Measurements from ENCODE around the gene ZMYM5. TPM values are rescaled to one million over a fixed set of nuclear protein-coding genes. Genes with fewer than 3 reads are reported as not detected.

Gene ZMYM5
- total and polyA plus RNA-seq, 2 of the 4 experiments (the other 2 are of a cell fraction), result 7.0 to 10.2 TPM

DNA sequence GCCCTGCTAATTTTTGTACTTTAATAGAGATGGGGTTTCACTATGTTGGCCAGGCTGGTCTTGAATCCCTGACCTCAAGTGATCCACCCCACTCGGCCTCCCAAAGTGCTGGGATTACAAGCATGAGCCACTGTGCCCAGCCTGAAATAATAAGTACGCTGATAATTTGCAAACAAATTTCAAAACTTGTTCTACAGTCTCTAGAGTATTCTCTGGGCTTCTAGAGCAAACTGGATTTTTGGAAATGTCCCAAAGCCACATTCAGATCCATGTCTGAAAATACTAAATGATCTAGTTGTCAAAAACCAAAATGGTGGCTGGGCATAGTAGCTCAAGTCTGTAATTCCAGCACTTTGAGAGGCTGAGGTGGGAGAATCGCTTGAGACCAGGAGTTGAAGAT, 40.8 kb downstream of the ZMYM5 start:
- H2BK5ac ChIP-seq (ENCODE audit: low read depth, low read length, poor library complexity, severe bottlenecking), result no peak overlapping the region
- CTCF ChIA-PET, result no interaction called here
- ATAC-seq (ENCODE audit: low read depth), result no peak

More for the DNA sequence above, 40.8 kb downstream of the ZMYM5 start:
- DNase-seq, result no peak
- peaks cover 1% of the 10 kb centered on the region; the same call in 1 of the 2 replicates for H3K9me1 ChIP-seq (ENCODE audit: insufficient read depth, low read length)
- no TSS peak for BruUV-seq (replicated peaks)
- no peak overlapping the region for H4K5ac ChIP-seq (ENCODE audit: low read depth, low read length)
- H3K79me1 ChIP-seq (ENCODE audit: low read depth in 1 of 2, low read length in 2 of 2), result peaks cover 2 to 6% of the 10 kb centered on the region in 2 experiments
- no peak overlapping the region for H3K9ac ChIP-seq (ENCODE audit: low read depth, low read length)
- peaks cover 18% of the 10 kb centered on the region for H3K36me3 ChIP-seq (ENCODE audit: control insufficient read depth, insufficient read depth, low read length)
- H4K8ac ChIP-seq (ENCODE audit: low read depth in 2 of 2, low read length in 2 of 2), result no peak overlapping the region
- intact Hi-C loops (cut with micrococcal nuclease), result no loop called here
- no peak overlapping the region for H3K23ac ChIP-seq (ENCODE audit: low read depth, low read length)
- POLR2A ChIA-PET (ENCODE audit: unreplicated experiment), result no interaction called here
- TF ChIP-seq, protein P1, sequence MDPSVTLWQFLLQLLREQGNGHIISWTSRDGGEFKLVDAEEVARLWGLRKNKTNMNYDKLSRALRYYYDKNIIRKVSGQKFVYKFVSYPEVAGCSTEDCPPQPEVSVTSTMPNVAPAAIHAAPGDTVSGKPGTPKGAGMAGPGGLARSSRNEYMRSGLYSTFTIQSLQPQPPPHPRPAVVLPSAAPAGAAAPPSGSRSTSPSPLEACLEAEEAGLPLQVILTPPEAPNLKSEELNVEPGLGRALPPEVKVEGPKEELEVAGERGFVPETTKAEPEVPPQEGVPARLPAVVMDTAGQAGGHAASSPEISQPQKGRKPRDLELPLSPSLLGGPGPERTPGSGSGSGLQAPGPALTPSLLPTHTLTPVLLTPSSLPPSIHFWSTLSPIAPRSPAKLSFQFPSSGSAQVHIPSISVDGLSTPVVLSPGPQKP (IDR thresholded peaks at IDR 0.05; ENCODE audit: borderline replicate concordance, low read depth, low read length), result no peak
- no peak for TF ChIP-seq CEBPB (IDR thresholded peaks at IDR 0.05; ENCODE audit: low read depth, low read length)
- no peak for TF ChIP-seq RFX5 (IDR thresholded peaks at IDR 0.05; ENCODE audit: low read depth, low read length)
- TF ChIP-seq, protein P2, sequence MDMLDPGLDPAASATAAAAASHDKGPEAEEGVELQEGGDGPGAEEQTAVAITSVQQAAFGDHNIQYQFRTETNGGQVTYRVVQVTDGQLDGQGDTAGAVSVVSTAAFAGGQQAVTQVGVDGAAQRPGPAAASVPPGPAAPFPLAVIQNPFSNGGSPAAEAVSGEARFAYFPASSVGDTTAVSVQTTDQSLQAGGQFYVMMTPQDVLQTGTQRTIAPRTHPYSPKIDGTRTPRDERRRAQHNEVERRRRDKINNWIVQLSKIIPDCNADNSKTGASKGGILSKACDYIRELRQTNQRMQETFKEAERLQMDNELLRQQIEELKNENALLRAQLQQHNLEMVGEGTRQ (IDR thresholded peaks at IDR 0.05; ENCODE audit: low read depth, low read length), result no peak
- TF ChIP-seq RAD21 (IDR thresholded peaks at IDR 0.05; ENCODE audit: low read length), result no peak
- no peak for TF ChIP-seq CHD1 (IDR thresholded peaks at IDR 0.05; ENCODE audit: low read depth, low read length)
- no peak for TF ChIP-seq MAZ (IDR thresholded peaks at IDR 0.05; ENCODE audit: borderline replicate concordance, low read depth, low read length)
- TF ChIP-seq NFE2L2 (IDR thresholded peaks at IDR 0.05; ENCODE audit: low read depth, low read length), result no peak
- no peak for TF ChIP-seq MXI1 (IDR thresholded peaks at IDR 0.05; ENCODE audit: borderline replicate concordance, low read depth, low read length)
- TF ChIP-seq POLR2A (IDR thresholded peaks at IDR 0.05; ENCODE audit: low read depth, low read length), result no peak
- no peak for TF ChIP-seq RCOR1 (IDR thresholded peaks at IDR 0.05; ENCODE audit: insufficient replicate concordance, low read length)
- TF ChIP-seq MAFK (IDR thresholded peaks at IDR 0.05; ENCODE audit: low read depth, low read length), result no peak
- TF ChIP-seq SMC3 (IDR thresholded peaks at IDR 0.05; ENCODE audit: low read depth, low read length), result no peak
- TF ChIP-seq, protein P3, sequence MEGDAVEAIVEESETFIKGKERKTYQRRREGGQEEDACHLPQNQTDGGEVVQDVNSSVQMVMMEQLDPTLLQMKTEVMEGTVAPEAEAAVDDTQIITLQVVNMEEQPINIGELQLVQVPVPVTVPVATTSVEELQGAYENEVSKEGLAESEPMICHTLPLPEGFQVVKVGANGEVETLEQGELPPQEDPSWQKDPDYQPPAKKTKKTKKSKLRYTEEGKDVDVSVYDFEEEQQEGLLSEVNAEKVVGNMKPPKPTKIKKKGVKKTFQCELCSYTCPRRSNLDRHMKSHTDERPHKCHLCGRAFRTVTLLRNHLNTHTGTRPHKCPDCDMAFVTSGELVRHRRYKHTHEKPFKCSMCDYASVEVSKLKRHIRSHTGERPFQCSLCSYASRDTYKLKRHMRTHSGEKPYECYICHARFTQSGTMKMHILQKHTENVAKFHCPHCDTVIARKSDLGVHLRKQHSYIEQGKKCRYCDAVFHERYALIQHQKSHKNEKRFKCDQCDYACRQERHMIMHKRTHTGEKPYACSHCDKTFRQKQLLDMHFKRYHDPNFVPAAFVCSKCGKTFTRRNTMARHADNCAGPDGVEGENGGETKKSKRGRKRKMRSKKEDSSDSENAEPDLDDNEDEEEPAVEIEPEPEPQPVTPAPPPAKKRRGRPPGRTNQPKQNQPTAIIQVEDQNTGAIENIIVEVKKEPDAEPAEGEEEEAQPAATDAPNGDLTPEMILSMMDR (conservative IDR thresholded peaks at IDR 0.05; ENCODE audit: low read depth, low read length), result no peak
- no peak for TF ChIP-seq BHLHE40 (IDR thresholded peaks at IDR 0.05; ENCODE audit: low read depth, low read length)
- no peak for TF ChIP-seq FOS (IDR thresholded peaks at IDR 0.05; ENCODE audit: low read depth, low read length)
- H3K9me3 ChIP-seq (ENCODE audit: control insufficient read depth, insufficient read depth, low read length), result no peaks in the 10 kb centered on the region
- H2AFZ ChIP-seq (replicated peaks; ENCODE audit: low read length, poor library complexity), result no peak overlapping the region
- dilution Hi-C loops (cut with HindIII; ENCODE audit: low sequenced_read_pairs, unreplicated experiment), result no loop called here
- no peak overlapping the region for H2BK20ac ChIP-seq (ENCODE audit: low read depth, low read length)
- no peak overlapping the region for H3K4me2 ChIP-seq (ENCODE audit: low read depth, low read length)
- no peak overlapping the region for H2AK5ac ChIP-seq (ENCODE audit: low read depth, low read length)
- H3K14ac ChIP-seq (replicated peaks; ENCODE audit: low read depth, low read length), result no peak overlapping the region
- H2BK120ac ChIP-seq (ENCODE audit: low read depth, low read length), result no peak overlapping the region
- H4K20me1 ChIP-seq (ENCODE audit: insufficient read depth, low read length), result no peaks in the 10 kb centered on the region
- H3K56ac ChIP-seq (ENCODE audit: extremely low read depth, insufficient read depth, low read length), result no peak overlapping the region
- no peak overlapping the region for H2BK15ac ChIP-seq (ENCODE audit: low read depth, low read length)
- no peak overlapping the region for H3K18ac ChIP-seq (ENCODE audit: low read depth, low read length)
- no peaks in the 10 kb centered on the region for H3K27me3 ChIP-seq (ENCODE audit: control insufficient read depth, insufficient read depth, low read length)
- no peaks in the 10 kb centered on the region for H3K4me1 ChIP-seq (ENCODE audit: control insufficient read depth, insufficient read depth, low read length)
- WGBS, 2 experiments (ENCODE audit: extremely low coverage in 2 of 2, insufficient read length in 1 of 2), result 100% methylated on average over 1 of the region's 3 CpGs; no CpG with 5 or more reads in 1 of the 2 experiments
- in situ Hi-C loops (cut with MboI; ENCODE audit: low sequenced_read_pairs), result no loop called here
- no peak overlapping the region for H2AK9ac ChIP-seq (replicated peaks; ENCODE audit: low read depth, low read length, poor library complexity)
- no peak overlapping the region for H4K91ac ChIP-seq (ENCODE audit: insufficient read depth, low read depth, low read length)
- no peak overlapping the region for H3K4ac ChIP-seq (ENCODE audit: low read depth, low read length)
- no peak overlapping the region for H3K4me3 ChIP-seq (ENCODE audit: insufficient read depth, low read depth, low read length)
- no peak overlapping the region for H3K27ac ChIP-seq (ENCODE audit: insufficient read depth, low read length)

All from IMR-90 (cell line).